ENCODE results near the gene OR4D9. TPM values are rescaled to one million over a fixed set of nuclear protein-coding genes. Genes with fewer than 3 reads are reported as not detected.

The OR4D9 gene
- not detected in 2 replicates for total RNA-seq

DNA sequence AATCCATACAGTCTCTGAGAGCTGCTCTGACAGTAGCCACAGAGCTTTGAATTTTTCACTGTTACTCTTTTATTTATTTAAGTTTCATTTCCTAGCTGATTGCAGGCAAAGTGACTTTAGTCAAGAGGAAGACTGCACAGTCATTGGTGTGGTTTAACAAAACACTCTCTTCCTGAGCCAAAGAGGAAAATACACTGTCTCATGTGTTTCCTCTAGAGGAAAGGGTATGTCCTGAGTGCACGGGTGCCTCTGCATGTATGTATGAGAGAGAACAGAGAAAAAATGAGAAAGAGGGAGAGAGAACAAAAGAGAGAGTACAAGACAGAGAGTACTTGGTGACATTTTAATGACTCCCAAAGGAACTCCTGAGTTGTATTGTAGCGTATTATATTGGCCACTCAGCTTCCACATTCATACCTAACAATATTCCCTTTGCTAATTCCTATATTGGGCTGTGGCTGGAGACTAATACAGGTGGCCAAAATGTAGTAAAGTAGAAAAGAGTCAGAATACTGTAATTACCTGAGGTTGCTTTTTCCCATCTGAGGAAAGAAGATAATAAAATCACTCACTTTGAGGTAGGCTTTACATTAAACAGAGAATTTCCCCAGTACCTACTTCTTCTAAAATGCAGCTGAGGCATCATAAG lies at the start of gene OR4D9:
Gene OR4D9, plus strand, starts transcription at position 599 of the 649 bp plus-strand sequence. CDS start 3,374 bp downstream, outside the sequence.

DNA sequence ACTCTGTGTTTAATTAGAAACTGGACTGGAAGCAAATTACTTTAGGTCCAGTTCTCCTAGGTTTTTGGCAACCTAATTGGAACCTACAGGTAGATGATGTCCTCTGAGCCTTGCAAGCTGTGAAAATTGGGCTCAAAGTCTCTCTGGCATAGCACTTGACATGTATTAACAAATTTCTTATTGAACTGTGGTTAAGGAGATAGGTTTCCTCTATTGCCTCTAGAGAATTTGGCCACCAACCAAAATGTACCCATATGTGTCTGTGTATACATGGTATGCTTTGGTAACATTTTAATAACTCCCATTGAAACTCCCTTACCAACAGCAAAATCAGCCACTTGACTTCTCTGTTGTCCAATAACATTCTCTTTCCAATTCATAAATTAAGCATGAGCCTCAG lies 38.3 kb upstream of the OR4D9 start, which contains the start of gene OR4D10:
Gene OR4D10, plus strand, starts transcription at position 301 of the 400 bp plus-strand sequence. CDS start 4,115 bp downstream, outside the sequence.

DNA sequence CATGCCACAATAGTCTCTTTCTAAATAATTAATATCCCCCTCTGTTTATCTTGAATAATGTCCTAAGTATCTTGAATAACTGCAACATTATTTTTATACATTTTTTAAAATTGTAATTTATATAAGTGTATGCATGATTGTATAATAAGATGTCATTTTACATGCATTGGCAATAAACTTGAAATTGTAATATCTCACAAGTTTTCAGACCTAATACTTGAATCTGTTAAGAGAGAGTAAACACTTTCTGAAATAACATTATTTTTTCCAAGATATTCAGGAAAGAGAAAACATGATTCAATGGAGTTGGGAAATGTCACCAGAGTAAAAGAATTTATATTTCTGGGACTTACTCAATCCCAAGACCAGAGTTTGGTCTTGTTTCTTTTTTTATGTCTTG lies 8.1 kb upstream of the OR4D9 start, which contains the start of gene OR4D11:
Gene OR4D11, plus strand, starts transcription at position 301 of the 400 bp plus-strand sequence. Its CDS starts 0 bp downstream, at position 301.

Other genes with a start within 250 kb of the OR4D9 start
- not detected in 2 replicates for gene OR5AN1, start 152.6 kb upstream of the OR4D9 start, total RNA-seq
- not detected in 2 replicates for gene OR5A2, start 85.1 kb upstream of the OR4D9 start, total RNA-seq
- not detected in 2 replicates for gene OR5A1, start 75.1 kb upstream of the OR4D9 start, total RNA-seq
- gene OR4D6, start 54.6 kb upstream of the OR4D9 start, total RNA-seq = not detected in 2 replicates
- gene OR4D10, start 38.2 kb upstream of the OR4D9 start, total RNA-seq = not detected in 2 replicates
- gene OR4D11, start 8.0 kb upstream of the OR4D9 start, total RNA-seq = 0.12 TPM in 1 of 2 replicates, not detected in the other
- 44.9 and 55.2 TPM in 2 replicates for gene OSBP, start 104.2 kb downstream of the OR4D9 start, total RNA-seq
- gene PATL1, start 157.5 kb downstream of the OR4D9 start, total RNA-seq = 8.7 and 9.9 TPM in 2 replicates
- not detected in 2 replicates for gene OR10V1, start 202.3 kb downstream of the OR4D9 start, total RNA-seq
- 36.2 and 49.7 TPM in 2 replicates for gene STX3, start 243.8 kb downstream of the OR4D9 start, total RNA-seq